Stomach smooth muscle (tissue), 2 donors: ENCODE measurements around the gene MNX1.

Experiments used
- H3K27ac ChIP-seq: one replicate; pipeline ENCODE4 v1.7.0; 2013; ENCODE audit warnings: mild to moderate bottlenecking, low read length, inconsistent platforms
- H3K27me3 ChIP-seq, 2 donors: one replicate each; pipeline ENCODE4 v1.7.0; 2013; ENCODE audit warnings: low read length in 2 of 2; ENCODE audit not compliant: insufficient read depth in 2 of 2, control insufficient read depth in 1 of 2
- H3K36me3 ChIP-seq, 2 donors: one replicate each; pipeline ENCODE4 v1.7.0; 2013; ENCODE audit warnings: low read length in 2 of 2; ENCODE audit not compliant: control insufficient read depth in 2 of 2, insufficient read depth in 2 of 2
- H3K4me1 ChIP-seq: one replicate; pipeline ENCODE4 v1.7.0; 2013; ENCODE audit warnings: low read length; ENCODE audit not compliant: control insufficient read depth, insufficient read depth
- H3K4me3 ChIP-seq, 2 donors: one replicate each; pipeline ENCODE4 v1.7.0; 2013; ENCODE audit warnings: low read length in 2 of 2
- H3K9ac ChIP-seq, 2 donors: one replicate each; pipeline ENCODE4 v1.7.0; 2013; ENCODE audit warnings: low read length in 2 of 2, mild to moderate bottlenecking in 1 of 2
- H3K9me3 ChIP-seq, 2 donors: one replicate each; pipeline ENCODE4 v1.7.0; 2013; ENCODE audit warnings: low read length in 2 of 2; ENCODE audit not compliant: control insufficient read depth in 2 of 2
- donor health status: healthy.
- donor health status: Pancreatic carcinoma.

MNX1 gene

GRCh38 chr7:157020514-157021070 is 10.1 kb upstream of the MNX1 start:
- H3K9me3 ChIP-seq: peaks cover 3 to 4% of the 10 kb centered on the region in 2 donors
- peaks cover 65 to 88% of the 10 kb centered on the region in 2 donors for H3K27me3 ChIP-seq
- no peak overlapping the region for H3K27ac ChIP-seq
- peak overlapping the region; percentile 40 to 52 for H3K4me3 ChIP-seq
- no peak overlapping the region for H3K9ac ChIP-seq
- H3K36me3 ChIP-seq: no peaks in the 10 kb centered on the region
- H3K4me1 ChIP-seq: peaks cover 24% of the 10 kb centered on the region

GRCh38 chr7:157019718-157020451 is 9.4 kb upstream of the MNX1 start:
- no peak overlapping the region for H3K27ac ChIP-seq
- H3K4me1 ChIP-seq: peaks cover 24% of the 10 kb centered on the region
- peaks cover 3% of the 10 kb centered on the region in 2 donors for H3K9me3 ChIP-seq
- no peaks in the 10 kb centered on the region for H3K36me3 ChIP-seq
- peaks cover 72 to 91% of the 10 kb centered on the region in 2 donors for H3K27me3 ChIP-seq
- no peak overlapping the region for H3K4me3 ChIP-seq
- H3K9ac ChIP-seq: no peak overlapping the region

GRCh38 chr7:157018997-157019608 is 8.6 kb upstream of the MNX1 start:
- Histone ChIP-seq H3K9ac (no peak overlapping the region), H3K27me3 (peaks cover 76 to 92% of the 10 kb centered on the region in 2 donors), H3K36me3 (no peaks in the 10 kb centered on the region), H3K4me3 (no peak overlapping the region), H3K27ac (no peak overlapping the region), H3K9me3 (no peaks in the 10 kb centered on the region), H3K4me1 (peaks cover 24% of the 10 kb centered on the region)

GRCh38 chr7:157018328-157018996 is 8.0 kb upstream of the MNX1 start:
- Histone ChIP-seq H3K4me1 (peaks cover 24% of the 10 kb centered on the region), H3K4me3 (peak overlapping the region in 1 of 2 donors; percentile 8), H3K9ac (no peak overlapping the region), H3K27me3 (peaks cover 81 to 96% of the 10 kb centered on the region in 2 donors), H3K36me3 (no peaks in the 10 kb centered on the region), H3K9me3 (no peaks in the 10 kb centered on the region), H3K27ac (no peak overlapping the region)

- H3K4me1 ChIP-seq: peaks cover 24% of the 10 kb centered on the region
- H3K27ac ChIP-seq: no peak overlapping the region
- peak overlapping the region in 1 of 2 donors; percentile 8 for H3K4me3 ChIP-seq
- peaks cover 81 to 96% of the 10 kb centered on the region in 2 donors for H3K27me3 ChIP-seq
- no peaks in the 10 kb centered on the region for H3K36me3 ChIP-seq
- no peaks in the 10 kb centered on the region for H3K9me3 ChIP-seq
- H3K9ac ChIP-seq: no peak overlapping the region
Observed at GRCh38 chr7:157017603-157018327, 7.3 kb upstream of the MNX1 start.

- no peak overlapping the region for H3K9ac ChIP-seq
- no peaks in the 10 kb centered on the region for H3K9me3 ChIP-seq
- H3K36me3 ChIP-seq: no peaks in the 10 kb centered on the region
- peaks cover 24% of the 10 kb centered on the region for H3K4me1 ChIP-seq
- H3K27ac ChIP-seq: no peak overlapping the region
- no peak overlapping the region for H3K4me3 ChIP-seq
- peaks cover 78 to 95% of the 10 kb centered on the region in 2 donors for H3K27me3 ChIP-seq
Observed at GRCh38 chr7:157017149-157017548, 6.7 kb upstream of the MNX1 start.

GRCh38 chr7:157016352-157017041 is 6.0 kb upstream of the MNX1 start:
- Histone ChIP-seq H3K27me3 (peaks cover 79 to 95% of the 10 kb centered on the region in 2 donors), H3K9ac (no peak overlapping the region), H3K4me1 (peaks cover 20% of the 10 kb centered on the region), H3K36me3 (no peaks in the 10 kb centered on the region), H3K4me3 (no peak overlapping the region), H3K9me3 (no peaks in the 10 kb centered on the region), H3K27ac (no peak overlapping the region)

GRCh38 chr7:157016024-157016351 is 5.5 kb upstream of the MNX1 start:
- Histone ChIP-seq H3K4me1 (peaks cover 17% of the 10 kb centered on the region), H3K9me3 (no peaks in the 10 kb centered on the region), H3K9ac (no peak overlapping the region), H3K27me3 (peaks cover 83 to 95% of the 10 kb centered on the region in 2 donors), H3K4me3 (no peak overlapping the region), H3K27ac (no peak overlapping the region), H3K36me3 (no peaks in the 10 kb centered on the region)

GRCh38 chr7:157014635-157015555 is 4.4 kb upstream of the MNX1 start:
- Histone ChIP-seq H3K9me3 (no peaks in the 10 kb centered on the region), H3K27ac (no peak overlapping the region), H3K27me3 (peaks cover 75 to 89% of the 10 kb centered on the region in 2 donors), H3K4me3 (no peak overlapping the region), H3K4me1 (peaks cover 16% of the 10 kb centered on the region), H3K36me3 (no peaks in the 10 kb centered on the region), H3K9ac (no peak overlapping the region)
